GM12878 (cell line): ENCODE results near the gene HPSE2. TPM values are rescaled to one million over a fixed set of nuclear protein-coding genes. Genes with fewer than 3 reads are reported as not detected.

Experiments used
- ATAC-seq: fragments of 200-7000 bp; cut with Tn5 transposase; 3 replicates; pipeline ENCODE4 v1.9.1; 2020; ENCODE audit warnings: mild to moderate bottlenecking, moderate library complexity
- BruUV-seq: library from RNA; stranded (reverse); fragments of 400-500 nt; replicated peaks from 2 replicates; lab custom pipeline; 2021; lab: Mats Ljungman, UMichigan
- CTCF ChIA-PET: fragments of 300-600 bp; sonication (Branson Sonifier 250); formaldehyde crosslinking; extraction: SDS; loops from one replicate; lab custom pipeline; 2021; ENCODE audit warnings: inconsistent platforms; lab: Yijun Ruan, JAX
- POLR2A ChIA-PET: fragments of 350-600 bp; formaldehyde crosslinking; extraction: SDS; loops from one replicate; lab custom pipeline; 2021; ENCODE audit warnings: inconsistent platforms; lab: Charles Lee
- RAD21 ChIA-PET: fragments of 300-600 bp; sonication (Branson Sonifier 250); formaldehyde crosslinking; loops from one replicate; lab custom pipeline; 2023; ENCODE audit warnings: antibody characterized with exemption; ENCODE audit not compliant: unreplicated experiment; lab: Charles Lee
- SMC1A ChIA-PET: fragments of 300-600 bp; sonication (Branson Sonifier 250); formaldehyde crosslinking; loops from one replicate; lab custom pipeline; 2023; ENCODE audit not compliant: unreplicated experiment, uncharacterized antibody; lab: Charles Lee
- DNase-seq: peaks from one replicate; pipeline ENCODE4 v3.0.0-alpha.2; 2011; ENCODE audit warnings: low read depth, low spot score
- FAIRE-seq: peaks from 3 replicates; lab custom pipeline; 2011; peaks lifted over from hg19 to GRCh38; lab: Jason Lieb, UNC
- H2AFZ ChIP-seq: 2 replicates; pipeline ENCODE4 v1.6.0; 2011; ENCODE audit warnings: low read depth, low read length, control low read depth; ENCODE audit not compliant: control insufficient read depth
- H3K27ac ChIP-seq: 2 replicates; pipeline ENCODE4 v1.5.1; 2011; ENCODE audit warnings: control low read depth; ENCODE audit not compliant: control insufficient read depth, insufficient read depth
- H3K27me3 ChIP-seq, 2 experiments: replicated peaks in 1 of 2; 2 replicates each; pipeline versions ENCODE4 v1.6.0 to v1.6.1; 2011; ENCODE audit warnings: low read length in 1 of 2; ENCODE audit not compliant: control insufficient read depth in 2 of 2, insufficient read depth in 2 of 2
- H3K36me3 ChIP-seq, 2 experiments: 2 replicates each; pipeline ENCODE4 v1.5.1; 2011; ENCODE audit warnings: low read length in 1 of 2; ENCODE audit not compliant: control insufficient read depth in 2 of 2, insufficient read depth in 2 of 2
- H3K4me1 ChIP-seq: 2 replicates; pipeline ENCODE4 v1.6.1; 2011; ENCODE audit warnings: mild to moderate bottlenecking, low read length, moderate library complexity, mixed read lengths; ENCODE audit not compliant: control insufficient read depth, insufficient read depth
- H3K4me2 ChIP-seq: 2 replicates; pipeline ENCODE4 v1.6.0; 2011; ENCODE audit warnings: control low read depth; ENCODE audit not compliant: control insufficient read depth, insufficient read depth
- H3K4me3 ChIP-seq: fragments of 200-600 bp; sonication (generic); 2 replicates; pipeline ENCODE4 v1.5.1; 2016
- H3K79me2 ChIP-seq: 2 replicates; pipeline ENCODE4 v1.6.0; 2011; ENCODE audit warnings: low read length; ENCODE audit not compliant: control insufficient read depth, insufficient read depth
- H3K9ac ChIP-seq: 2 replicates; pipeline ENCODE4 v1.8.0; 2011; ENCODE audit warnings: low read length, control low read depth, mixed read lengths; ENCODE audit not compliant: control insufficient read depth, insufficient read depth
- H3K9me3 ChIP-seq: replicated peaks from 3 replicates; pipeline ENCODE4 v1.5.1; 2011; ENCODE audit warnings: mild to moderate bottlenecking, low read length; ENCODE audit not compliant: control insufficient read depth, insufficient read depth
- H4K20me1 ChIP-seq: 2 replicates; pipeline ENCODE4 v1.6.0; 2011; ENCODE audit not compliant: control insufficient read depth, insufficient read depth
- FOS ChIP-seq: IDR thresholded peaks from 3 replicates; pipeline ENCODE4 v1.6.1; 2011; ENCODE audit warnings: borderline replicate concordance; ENCODE audit not compliant: insufficient read length; ENCODE audit errors: extremely low read depth
- FOXM1 ChIP-seq: IDR thresholded peaks from 2 replicates; pipeline ENCODE4 v1.6.1; 2012; ENCODE audit warnings: low read depth, mild to moderate bottlenecking, inconsistent platforms, low read length, moderate library complexity
- GATAD2B ChIP-seq: fragments of 450-650 bp; conservative IDR thresholded peaks from 2 replicates; pipeline ENCODE4 v1.6.1; 2017; ENCODE audit warnings: low read depth, mild to moderate bottlenecking, moderate library complexity
- KDM1A ChIP-seq: fragments of 200-600 bp; sonication (generic); IDR thresholded peaks from 2 replicates; pipeline ENCODE4 v1.6.1; 2016; ENCODE audit warnings: borderline replicate concordance
- MXI1 ChIP-seq: fragments of 150-350 bp; IDR thresholded peaks from 2 replicates; pipeline ENCODE4 v1.6.1; 2011; ENCODE audit warnings: low read depth, mild to moderate bottlenecking, inconsistent platforms, low read length, improper control_type of control experiment
- NFYA ChIP-seq: IDR thresholded peaks from 2 replicates; pipeline ENCODE4 v1.6.1; 2011; ENCODE audit warnings: low read depth, mild to moderate bottlenecking, low read length, improper control_type of control experiment, borderline replicate concordance
- PML ChIP-seq: IDR thresholded peaks from 2 replicates; pipeline ENCODE4 v1.6.1; 2012; ENCODE audit warnings: low read length, inconsistent platforms
- ZBTB33 ChIP-seq: fragments of 450-650 bp; IDR thresholded peaks from 2 replicates; pipeline ENCODE4 v1.6.1; 2017; ENCODE audit warnings: mild to moderate bottlenecking
- ZNF384 ChIP-seq: IDR thresholded peaks from 2 replicates; pipeline ENCODE4 v1.6.1; 2012; ENCODE audit warnings: low read depth, mild to moderate bottlenecking, low read length, improper control_type of control experiment, borderline replicate concordance
- ZSCAN29 ChIP-seq: fragments of 450-650 bp; IDR thresholded peaks from 2 replicates; pipeline ENCODE4 v1.6.1; 2017; ENCODE audit warnings: mild to moderate bottlenecking, moderate library complexity
- WGBS: methylation state at CpG from one replicate; pipeline ENCODE4 v1.1.6; 2016; ENCODE audit warnings: low lambda C conversion rate; ENCODE audit not compliant: insufficient replicate concordance, insufficient coverage; ENCODE audit errors: missing lambda C conversion rate; 5-methylcytosine and 5-hydroxymethylcytosine counted together
- in situ Hi-C: fragments of 300-500 bp; cut with MboI; formaldehyde crosslinking; loops from 9 replicates; pipeline ENCODE4 v1.14.3; 2018; ENCODE audit warnings: mixed read lengths
- intact Hi-C: fragments of 100-400 bp; cut with micrococcal nuclease; formaldehyde crosslinking; loops from one replicate; pipeline ENCODE4 v1.14.2; 2022; ENCODE audit not compliant: unreplicated experiment
- polyA plus RNA-seq, 11 experiments: library from polyadenylated mRNA; depleted of rRNA in 4 of 11; unstranded in 6 of 11; stranded (reverse) in 5 of 11; fragments of >200 nt; fragmentation: Nextera tagmentation in 4 of 11; fragmentation: Illumina TruSeq in 1 of 11; extraction: Ambion mirVana in 4 of 11; extraction: Trizol in 1 of 11; gene quantifications; 1 replicate in 1 of 11; 2 replicates in 10 of 11; pipeline versions ENCODE4 v1.2.1 to v1.2.3, GENCODE V29; 2011 to 2016; ENCODE audit warnings: inconsistent platforms in 2 of 11, missing spikeins in 2 of 11, low read depth in 1 of 11
- total RNA-seq, 4 experiments: library from RNA; depleted of rRNA in 3 of 4; stranded (reverse); fragments of >200 nt in 3 of 4; fragmentation: Illumina TruSeq in 1 of 4; extraction: Trizol in 1 of 4; gene quantifications; 2 replicates each; pipeline versions ENCODE4 v1.2.1 to v1.2.3, GENCODE V29; 2013 to 2021

HPSE2 gene
- total and polyA plus RNA-seq, 10 of the 15 experiments (the other 5 are each of a cell fraction or from before 2014, with no cell fraction given), result 0.06 TPM; not detected in 9

GRCh38 chr10:99005254-99005653, 230.4 kb downstream of the HPSE2 start:
- no peaks in the 10 kb centered on the region for H3K36me3 ChIP-seq
- POLR2A ChIA-PET, result no interaction called here
- intact Hi-C loops, result no loop called here
- DNase-seq (no peak), FAIRE-seq (no peak), ATAC-seq (no peak)
- SMC1A ChIA-PET, result no interaction called here
- peaks cover 6% of the 10 kb centered on the region for H3K9me3 ChIP-seq
- H3K27ac ChIP-seq, result no peak overlapping the region
- no peak overlapping the region for H3K4me2 ChIP-seq
- no peaks in the 10 kb centered on the region for H3K79me2 ChIP-seq
- no peak overlapping the region for H3K9ac ChIP-seq
- 0% methylated on average over 1 of the region's 1 CpG for WGBS
- no peak overlapping the region for H3K4me3 ChIP-seq
- no peak overlapping the region for H2AFZ ChIP-seq
- CTCF ChIA-PET, result no interaction called here
- in situ Hi-C loops, result no loop called here
- H3K4me1 ChIP-seq, result no peaks in the 10 kb centered on the region
- H3K27me3 ChIP-seq, result no peaks in the 10 kb centered on the region
- H4K20me1 ChIP-seq, result no peaks in the 10 kb centered on the region
- no TSS peak for BruUV-seq
- no peak for TF ChIP-seq NFYA
- RAD21 ChIA-PET, result no interaction called here

- intact Hi-C loops, result no loop called here
- ChIA-PET POLR2A (no interaction called here), SMC1A (no interaction called here)
- no peak for DNase-seq
- WGBS, result 17% methylated on average over 1 of the region's 1 CpG
- Histone ChIP-seq H3K4me1 (no peaks in the 10 kb centered on the region), H2AFZ (no peak overlapping the region), H3K4me3 (no peak overlapping the region), H4K20me1 (no peaks in the 10 kb centered on the region), H3K79me2 (no peaks in the 10 kb centered on the region)
- TF ChIP-seq PML (no peak), ZBTB33 (no peak), KDM1A (no peak), ZNF384 (no peak), GATAD2B (no peak), MXI1 (no peak), ZSCAN29 (no peak), FOS (no peak), FOXM1 (no peak)
- TF ChIP-seq, all 136 proteins: peak for 0
- Histone ChIP-seq H3K9me3 (peaks cover 6% of the 10 kb centered on the region), H3K27me3 (no peaks in the 10 kb centered on the region), H3K36me3 (no peaks in the 10 kb centered on the region), H3K4me2 (no peak overlapping the region), H3K9ac (no peak overlapping the region), H3K27ac (no peak overlapping the region)
- CTCF ChIA-PET, result no interaction called here
- in situ Hi-C loops, result no loop called here
- ATAC-seq, result no peak
- no peak for FAIRE-seq
- BruUV-seq, result no TSS peak
- RAD21 ChIA-PET, result no interaction called here
Observed at GRCh38 chr10:99004738-99005137, 230.9 kb downstream of the HPSE2 start.
